Activated naive CD8-positive, alpha-beta T cell treated with anti-CD3 and anti-CD28 coated beads, Interleukin-2, amount 50 U/mL, for 24 hours (primary cell): ENCODE data around the gene PLA2G2D.

Source experiments
- ATAC-seq: fragments of 150-1000 bp; cut with Tn5 transposase; one replicate; pipeline ENCODE4 v1.10.0; 2021
- DNase-seq: peaks from one replicate; pipeline ENCODE4 v3.0.0; 2021
- H3K27ac Mint-ChIP-seq: one replicate; pipeline ENCODE4 v1.8.0; 2021; ENCODE audit warnings: mild to moderate bottlenecking, mixed read lengths
- H3K27me3 Mint-ChIP-seq: one replicate; pipeline ENCODE4 v1.8.0; 2021; ENCODE audit warnings: mixed read lengths
- H3K36me3 Mint-ChIP-seq: one replicate; pipeline ENCODE4 v1.8.0; 2021; ENCODE audit warnings: low read depth, mixed read lengths
- H3K4me1 Mint-ChIP-seq: one replicate; pipeline ENCODE4 v1.8.0; 2021; ENCODE audit warnings: mixed read lengths
- H3K4me3 Mint-ChIP-seq: one replicate; pipeline ENCODE4 v1.8.0; 2021; ENCODE audit warnings: mild to moderate bottlenecking, moderate library complexity, mixed read lengths
- H3K9me3 Mint-ChIP-seq: one replicate; pipeline ENCODE4 v1.8.0; 2021; ENCODE audit warnings: mixed read lengths

PLA2G2D gene

GRCh38 chr1:20149601-20150325, 30.4 kb upstream of the PLA2G2D start:
- Mint-ChIP-seq H3K9me3 (no peaks in the 10 kb centered on the region), H3K27ac (no peak overlapping the region)

DNA sequence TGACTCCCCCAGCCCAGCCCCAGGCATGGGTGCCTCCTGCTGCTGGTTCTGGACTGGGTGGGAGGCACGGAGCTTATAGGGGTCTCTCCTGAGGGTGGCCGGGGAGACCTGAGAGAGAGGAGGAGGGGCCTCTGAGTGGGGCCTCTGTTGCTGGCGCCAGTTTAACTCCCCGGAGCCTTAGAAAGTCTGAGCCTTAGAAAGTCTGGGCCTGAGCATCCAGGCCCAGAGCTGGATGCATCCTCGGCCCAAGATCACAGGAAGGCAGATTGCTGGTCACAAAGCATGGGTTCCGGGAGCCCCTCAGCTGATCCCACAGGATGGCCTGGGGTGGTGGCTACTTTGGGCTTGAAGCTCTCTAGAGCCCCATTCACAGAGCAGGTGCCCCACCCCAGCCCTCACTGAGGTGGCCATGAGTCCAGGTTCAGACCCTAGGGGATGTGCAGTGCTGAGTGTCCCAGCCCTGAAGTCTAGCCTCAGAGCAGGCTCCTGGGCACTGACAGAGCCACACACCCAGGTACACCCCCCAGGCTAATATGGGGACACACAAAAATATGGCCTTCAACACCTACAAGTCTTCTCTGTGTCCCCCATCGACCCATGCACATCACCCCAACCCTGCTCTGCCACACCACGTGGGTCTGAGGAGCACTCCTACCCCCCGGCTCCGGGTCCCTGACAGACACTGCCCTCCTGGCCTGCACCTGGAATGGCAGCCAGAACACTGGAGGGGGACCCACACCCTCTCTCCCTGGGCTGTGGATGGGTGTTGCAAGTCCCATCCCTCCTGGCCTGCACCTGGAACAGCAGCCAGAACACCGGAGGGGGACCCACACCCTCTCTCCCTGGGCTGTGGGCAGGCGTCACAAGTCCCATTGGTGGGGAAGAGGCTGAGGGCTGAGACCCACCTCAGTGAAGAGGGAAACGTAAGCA, 29.5 kb upstream of the PLA2G2D start:
- no peak overlapping the region for H3K4me3 Mint-ChIP-seq
- DNase-seq (no peak), ATAC-seq (no peak)
- H3K36me3 Mint-ChIP-seq, result no peaks in the 10 kb centered on the region
- peaks cover 3% of the 10 kb centered on the region for H3K4me1 Mint-ChIP-seq
- peaks cover 2% of the 10 kb centered on the region for H3K27me3 Mint-ChIP-seq
- H3K9me3 Mint-ChIP-seq, result no peaks in the 10 kb centered on the region
- no peak overlapping the region for H3K27ac Mint-ChIP-seq

More at GRCh38 chr1:20149601-20150325, 30.4 kb upstream of the PLA2G2D start:
- no peak for DNase-seq
- peaks cover 2% of the 10 kb centered on the region for H3K27me3 Mint-ChIP-seq
- ATAC-seq, result no peak
- H3K4me1 Mint-ChIP-seq, result peaks cover 9% of the 10 kb centered on the region
- no peak overlapping the region for H3K4me3 Mint-ChIP-seq
- H3K36me3 Mint-ChIP-seq, result no peaks in the 10 kb centered on the region

GRCh38 chr1:20147846-20148570, 28.7 kb upstream of the PLA2G2D start:
- no peaks in the 10 kb centered on the region for H3K9me3 Mint-ChIP-seq
- H3K4me3 Mint-ChIP-seq, result no peak overlapping the region
- DNase-seq (no peak), ATAC-seq (no peak)
- H3K4me1 Mint-ChIP-seq, result peaks cover 3% of the 10 kb centered on the region
- H3K36me3 Mint-ChIP-seq, result no peaks in the 10 kb centered on the region
- H3K27ac Mint-ChIP-seq, result no peak overlapping the region
- H3K27me3 Mint-ChIP-seq, result peaks cover 2% of the 10 kb centered on the region

- no peak for DNase-seq
- Mint-ChIP-seq H3K9me3 (no peaks in the 10 kb centered on the region), H3K4me3 (no peak overlapping the region), H3K27ac (no peak overlapping the region), H3K4me1 (no peaks in the 10 kb centered on the region), H3K27me3 (no peaks in the 10 kb centered on the region), H3K36me3 (no peaks in the 10 kb centered on the region)
- ATAC-seq, result no peak
Measured at GRCh38 chr1:20143734-20144565, 24.6 kb upstream of the PLA2G2D start.

DNA sequence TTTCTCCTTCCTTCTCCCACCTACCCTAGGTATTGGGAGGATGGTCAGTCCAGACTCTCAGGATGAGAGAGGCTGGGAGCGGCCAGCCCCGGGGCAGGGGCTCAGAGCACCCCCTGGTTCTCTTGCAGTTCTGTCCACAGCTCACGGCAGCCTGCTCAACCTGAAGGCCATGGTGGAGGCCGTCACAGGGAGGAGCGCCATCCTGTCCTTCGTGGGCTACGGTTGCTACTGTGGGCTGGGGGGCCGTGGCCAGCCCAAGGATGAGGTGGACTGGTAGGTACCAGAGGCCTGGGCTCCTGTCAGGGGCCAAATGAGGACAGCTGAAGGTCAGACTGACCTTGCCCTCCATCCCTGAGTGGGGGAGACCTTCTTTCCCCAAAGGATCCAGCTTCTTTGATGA, 24.0 kb upstream of the PLA2G2D start:
- no peaks in the 10 kb centered on the region for H3K9me3 Mint-ChIP-seq
- H3K4me1 Mint-ChIP-seq, result no peaks in the 10 kb centered on the region
- ATAC-seq (no peak), DNase-seq (no peak)
- H3K36me3 Mint-ChIP-seq, result no peaks in the 10 kb centered on the region
- H3K27ac Mint-ChIP-seq, result no peak overlapping the region
- H3K27me3 Mint-ChIP-seq, result no peaks in the 10 kb centered on the region
- no peak overlapping the region for H3K4me3 Mint-ChIP-seq

DNA sequence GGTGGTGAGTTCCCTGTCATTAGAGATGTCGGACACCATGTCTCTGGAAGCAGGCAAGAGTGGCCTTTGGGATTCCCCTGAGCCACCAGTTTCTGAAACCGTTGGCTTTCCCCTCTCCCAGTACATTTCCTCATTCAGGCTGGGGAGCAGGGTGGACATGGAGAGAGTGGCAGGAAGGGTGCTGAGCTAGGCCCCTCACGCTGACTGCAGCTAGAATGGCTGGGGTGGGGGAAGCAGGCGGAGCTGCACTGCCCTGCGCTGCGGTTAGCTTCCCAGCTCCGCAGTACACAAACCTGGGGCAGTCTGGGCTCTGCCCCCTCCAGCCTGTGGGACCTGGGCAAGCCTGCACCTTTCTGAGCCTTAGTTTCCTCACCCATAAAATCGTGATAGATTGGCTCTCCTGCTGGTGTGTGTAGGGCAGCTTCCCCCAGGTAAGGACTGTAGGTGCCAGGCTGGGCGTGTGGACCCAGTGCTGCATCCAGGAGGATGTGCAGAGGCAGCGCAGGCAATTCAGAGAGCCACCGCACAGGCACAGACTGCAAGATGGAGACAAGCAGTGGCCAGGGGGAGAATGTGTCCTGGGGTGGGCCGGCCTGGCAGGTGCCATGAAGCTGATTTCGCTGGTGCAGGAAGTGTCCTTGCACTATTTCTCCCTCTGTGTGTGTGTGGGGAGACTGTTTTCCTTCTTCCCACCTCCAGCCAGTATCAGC, 22.8 kb upstream of the PLA2G2D start:
- Mint-ChIP-seq H3K36me3 (no peaks in the 10 kb centered on the region), H3K9me3 (no peaks in the 10 kb centered on the region), H3K4me1 (no peaks in the 10 kb centered on the region), H3K27me3 (no peaks in the 10 kb centered on the region), H3K4me3 (no peak overlapping the region), H3K27ac (no peak overlapping the region)
- no peak for ATAC-seq
- no peak for DNase-seq

DNA sequence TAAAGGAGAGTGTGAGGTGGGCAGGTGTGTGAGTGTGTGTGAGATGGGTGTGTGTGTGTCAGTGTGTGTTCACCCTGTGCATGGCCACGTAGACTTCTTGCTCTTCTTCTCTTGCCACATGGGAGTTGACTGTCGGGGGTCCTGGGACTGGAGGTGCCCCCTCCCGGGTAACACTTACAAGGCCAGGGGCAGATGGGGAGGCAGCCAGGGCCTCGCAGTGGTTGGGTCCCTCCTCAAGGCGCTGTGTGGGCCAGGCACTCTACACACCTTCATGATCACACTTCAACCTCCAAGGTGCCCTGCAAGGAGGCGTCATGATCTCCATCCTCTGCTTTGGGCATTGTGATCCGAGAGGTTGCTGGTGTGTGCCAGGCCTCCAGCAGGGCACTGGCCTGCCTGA, 22.1 kb upstream of the PLA2G2D start:
- no peak overlapping the region for H3K27ac Mint-ChIP-seq
- H3K9me3 Mint-ChIP-seq, result no peaks in the 10 kb centered on the region
- H3K4me3 Mint-ChIP-seq, result no peak overlapping the region
- ATAC-seq (no peak), DNase-seq (no peak)
- no peaks in the 10 kb centered on the region for H3K4me1 Mint-ChIP-seq
- H3K36me3 Mint-ChIP-seq, result no peaks in the 10 kb centered on the region
- no peaks in the 10 kb centered on the region for H3K27me3 Mint-ChIP-seq

DNA sequence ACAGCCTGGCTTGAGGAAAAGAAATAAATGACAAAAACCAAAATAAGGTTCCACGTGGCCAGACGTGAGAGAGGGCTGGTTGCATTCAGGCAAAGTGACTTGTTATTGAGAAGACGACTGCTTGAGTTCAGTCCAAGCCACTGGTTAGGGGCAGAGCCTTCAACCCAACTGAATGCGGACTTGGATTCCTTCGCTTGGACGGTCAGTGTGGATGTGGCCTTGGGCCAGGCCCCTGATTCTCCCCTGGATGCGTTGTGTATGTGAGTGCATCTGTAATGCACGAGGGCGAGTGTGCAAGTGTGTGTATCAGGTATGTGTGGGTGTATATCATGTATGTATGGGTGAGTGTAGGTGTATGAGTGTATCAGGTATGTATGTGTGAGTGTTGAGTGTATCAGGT, 21.7 kb upstream of the PLA2G2D start:
- Mint-ChIP-seq H3K27ac (no peak overlapping the region), H3K4me3 (no peak overlapping the region), H3K36me3 (no peaks in the 10 kb centered on the region), H3K4me1 (no peaks in the 10 kb centered on the region), H3K27me3 (peaks cover 2% of the 10 kb centered on the region), H3K9me3 (no peaks in the 10 kb centered on the region)
- ATAC-seq (no peak), DNase-seq (no peak)

DNA sequence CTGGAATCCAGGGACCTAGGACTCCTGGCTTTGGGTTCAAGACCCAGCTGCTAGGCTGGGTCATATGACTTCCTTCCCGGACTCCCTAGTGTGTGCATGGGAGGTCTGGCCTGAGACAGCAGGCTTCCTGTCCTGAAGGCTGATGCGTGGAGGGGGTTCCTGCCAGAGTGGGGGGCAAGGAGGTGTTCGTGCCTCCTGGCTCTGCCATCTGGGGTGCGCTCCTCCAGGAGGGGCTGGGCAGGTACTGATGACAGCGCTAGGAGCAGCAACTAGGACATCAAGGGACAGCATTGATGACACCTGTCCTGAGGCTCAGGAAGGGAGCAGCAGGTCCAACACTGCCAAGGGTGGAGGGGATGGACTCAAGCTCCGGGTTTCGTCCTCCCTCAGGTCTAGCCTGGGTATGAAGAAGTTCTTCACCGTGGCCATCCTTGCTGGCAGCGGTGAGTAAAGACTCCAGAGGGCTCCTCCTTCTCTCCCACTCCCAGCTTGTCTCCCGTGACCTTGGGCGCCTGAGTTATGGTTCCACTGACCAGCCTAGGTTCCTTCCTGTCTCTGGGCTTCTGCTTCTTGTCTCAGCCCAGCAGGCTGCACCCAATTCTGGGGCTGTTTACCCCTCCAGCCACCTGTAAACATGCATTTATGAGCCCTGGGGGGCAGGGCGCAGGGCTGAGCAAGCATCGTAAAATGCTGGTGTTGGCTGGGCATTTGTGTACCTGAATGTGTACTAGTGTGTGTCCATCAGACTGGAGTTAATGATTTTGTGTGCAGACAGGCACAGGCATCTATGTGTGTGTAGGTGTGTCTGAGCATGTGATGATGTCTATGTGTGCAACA, 20.7 kb upstream of the PLA2G2D start:
- no peak overlapping the region for H3K27ac Mint-ChIP-seq
- DNase-seq (no peak), ATAC-seq (no peak)
- H3K9me3 Mint-ChIP-seq, result no peaks in the 10 kb centered on the region
- H3K27me3 Mint-ChIP-seq, result peaks cover 6% of the 10 kb centered on the region
- H3K4me1 Mint-ChIP-seq, result no peaks in the 10 kb centered on the region
- H3K36me3 Mint-ChIP-seq, result no peaks in the 10 kb centered on the region
- H3K4me3 Mint-ChIP-seq, result no peak overlapping the region

GRCh38 chr1:20138961-20139550, 19.7 kb upstream of the PLA2G2D start, which contains the start of gene PLA2G2F:
Gene PLA2G2F (plus strand): TSS chr1:20139323. CDS start chr1:20139428, 105 bp downstream.
- no peaks in the 10 kb centered on the region for H3K9me3 Mint-ChIP-seq
- no peaks in the 10 kb centered on the region for H3K36me3 Mint-ChIP-seq
- no peak for DNase-seq
- no peak within 1 kb of the TSS for H3K27ac Mint-ChIP-seq
- ATAC-seq, result peak; percentile 41
- H3K4me1 Mint-ChIP-seq, result no peaks in the 10 kb centered on the region
- H3K27me3 Mint-ChIP-seq, result peaks cover 7% of the 10 kb centered on the region
- no peak within 1 kb of the TSS for H3K4me3 Mint-ChIP-seq

GRCh38 chr1:20138346-20138745, 19.0 kb upstream of the PLA2G2D start:
- Mint-ChIP-seq H3K36me3 (no peaks in the 10 kb centered on the region), H3K4me3 (no peak overlapping the region), H3K27me3 (peaks cover 11% of the 10 kb centered on the region), H3K27ac (no peak overlapping the region), H3K4me1 (no peaks in the 10 kb centered on the region), H3K9me3 (no peaks in the 10 kb centered on the region)
- ATAC-seq, result no peak
- no peak for DNase-seq

DNA sequence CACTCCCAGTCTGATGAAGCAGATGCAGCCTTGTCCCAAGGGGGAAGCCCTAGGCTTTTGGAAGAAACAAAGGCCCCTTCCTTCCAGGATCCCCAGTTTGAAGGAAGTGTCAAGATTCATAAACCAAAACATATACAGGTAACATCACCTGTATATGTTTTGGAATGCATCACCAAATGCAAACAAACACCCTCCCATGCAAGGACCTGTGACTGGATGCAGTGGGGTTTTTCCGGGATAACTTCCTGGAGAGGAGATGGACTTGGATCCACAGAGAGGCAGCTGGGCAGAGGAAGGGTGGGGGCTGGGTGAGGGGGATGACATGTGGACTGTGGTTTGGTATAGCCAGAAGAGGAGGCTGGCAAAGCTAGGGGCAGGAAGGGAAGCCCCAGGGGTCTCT, 18.3 kb upstream of the PLA2G2D start:
- no peak overlapping the region for H3K4me3 Mint-ChIP-seq
- no peak for DNase-seq
- H3K27ac Mint-ChIP-seq, result no peak overlapping the region
- H3K4me1 Mint-ChIP-seq, result no peaks in the 10 kb centered on the region
- no peaks in the 10 kb centered on the region for H3K36me3 Mint-ChIP-seq
- H3K9me3 Mint-ChIP-seq, result no peaks in the 10 kb centered on the region
- H3K27me3 Mint-ChIP-seq, result peaks cover 11% of the 10 kb centered on the region
- ATAC-seq, result no peak
